ENCODE measurements around the gene ARL16. TPM values are rescaled to one million over a fixed set of nuclear protein-coding genes. Genes with fewer than 3 reads are reported as not detected.

Gene ARL16
- total and polyA plus RNA-seq, 2 of the 4 experiments (the other 2 are of a cell fraction): 51.1 to 77.9 TPM

- CTCF ChIA-PET: no interaction called here
- dilution Hi-C loops (cut with HindIII; ENCODE audit: low sequenced_read_pairs, unreplicated experiment) (no loop called here), intact Hi-C loops (cut with micrococcal nuclease) (no loop called here), in situ Hi-C loops (cut with MboI; ENCODE audit: low sequenced_read_pairs) (no loop called here)
- no peak within 1 kb of the TSS for H3K4me3 ChIP-seq (ENCODE audit: insufficient read depth, low read depth, low read length)
- no peak within 1 kb of the TSS for H3K4ac ChIP-seq (ENCODE audit: low read depth, low read length)
- H4K20me1 ChIP-seq (ENCODE audit: insufficient read depth, low read length): peaks cover 3% of the 10 kb centered on the region; the same call in 1 of the 2 replicates
- H3K23ac ChIP-seq (ENCODE audit: low read depth, low read length): no peak within 1 kb of the TSS
- no peak for TF ChIP-seq MAZ (IDR thresholded peaks at IDR 0.05; ENCODE audit: borderline replicate concordance, low read depth, low read length)
- no peak for TF ChIP-seq NFE2L2 (IDR thresholded peaks at IDR 0.05; ENCODE audit: low read depth, low read length)
- TF ChIP-seq MXI1 (IDR thresholded peaks at IDR 0.05; ENCODE audit: borderline replicate concordance, low read depth, low read length): no peak
- no peak for TF ChIP-seq CEBPB (IDR thresholded peaks at IDR 0.05; ENCODE audit: low read depth, low read length)
- H3K4me1 ChIP-seq (ENCODE audit: control insufficient read depth, insufficient read depth, low read length): peaks cover 6% of the 10 kb centered on the region
- H3K27ac ChIP-seq (ENCODE audit: insufficient read depth, low read length): no peak within 1 kb of the TSS
- DNase-seq (no peak), ATAC-seq (ENCODE audit: low read depth) (no peak)
- H3K9me3 ChIP-seq (ENCODE audit: control insufficient read depth, insufficient read depth, low read length): no peaks in the 10 kb centered on the region
- no peak within 1 kb of the TSS for H3K56ac ChIP-seq (ENCODE audit: extremely low read depth, insufficient read depth, low read length)
- no peak within 1 kb of the TSS for H4K5ac ChIP-seq (ENCODE audit: low read depth, low read length)
- no peak within 1 kb of the TSS for H3K4me2 ChIP-seq (ENCODE audit: low read depth, low read length)
- H4K91ac ChIP-seq (ENCODE audit: insufficient read depth, low read depth, low read length): no peak within 1 kb of the TSS
- no peak within 1 kb of the TSS for H2AK9ac ChIP-seq (replicated peaks; ENCODE audit: low read depth, low read length, poor library complexity)
- no peak within 1 kb of the TSS for H2BK120ac ChIP-seq (ENCODE audit: low read depth, low read length)
- no peak within 1 kb of the TSS for H2BK15ac ChIP-seq (ENCODE audit: low read depth, low read length)
- H3K9ac ChIP-seq (ENCODE audit: low read depth, low read length): no peak within 1 kb of the TSS
- H3K14ac ChIP-seq (replicated peaks; ENCODE audit: low read depth, low read length): no peak within 1 kb of the TSS
- H2AK5ac ChIP-seq (ENCODE audit: low read depth, low read length): no peak within 1 kb of the TSS
- peak within 1 kb of the TSS; percentile 32 for H2AFZ ChIP-seq (replicated peaks; ENCODE audit: low read length, poor library complexity)
- BruUV-seq (replicated peaks): no TSS peak
- H3K27me3 ChIP-seq (ENCODE audit: control insufficient read depth, insufficient read depth, low read length): no peaks in the 10 kb centered on the region
- H4K8ac ChIP-seq (ENCODE audit: low read depth in 2 of 2, low read length in 2 of 2): no peak within 1 kb of the TSS
- 92% methylated on average over 11 of the region's 15 CpGs; no CpG with 5 or more reads in 1 of the 2 experiments for WGBS, 2 experiments (ENCODE audit: extremely low coverage in 2 of 2, insufficient read length in 1 of 2)
- no peaks in the 10 kb centered on the region for H3K36me3 ChIP-seq (ENCODE audit: control insufficient read depth, insufficient read depth, low read length)
- no peak within 1 kb of the TSS for H3K18ac ChIP-seq (ENCODE audit: low read depth, low read length)
- POLR2A ChIA-PET (ENCODE audit: unreplicated experiment): no interaction called here
- no peak within 1 kb of the TSS for H2BK20ac ChIP-seq (ENCODE audit: low read depth, low read length)
- H3K79me1 ChIP-seq (ENCODE audit: low read depth in 1 of 2, low read length in 2 of 2): no peaks in the 10 kb centered on the region
- peaks cover 8% of the 10 kb centered on the region for H3K9me1 ChIP-seq (ENCODE audit: insufficient read depth, low read length)
- no peak within 1 kb of the TSS for H2BK5ac ChIP-seq (ENCODE audit: low read depth, low read length, poor library complexity, severe bottlenecking)
Observed at GRCh38 chr17:81656118-81656743, 27.4 kb downstream of the ARL16 start, which contains the start of gene PDE6G. TSS of gene PDE6G (minus strand) at chr17:81656542. CDS start at chr17:81653305, 3,237 bp downstream.

All from IMR-90 (cell line).